HepG2 (cell line): Measurements from ENCODE around the gene SLC13A3. TPM values are rescaled to one million over a fixed set of nuclear protein-coding genes. Genes with fewer than 3 reads are reported as not detected.

ENCODE experiments used
- ARID5B ChIP-seq: IDR thresholded peaks from 2 replicates; pipeline ENCODE4 v1.4.0; 2020; ENCODE audit warnings: mild to moderate bottlenecking, missing genetic modification reagents
- ATF4 ChIP-seq, 2 experiments: fragments of 450-650 bp in 1 of 2; sonication (generic) in 1 of 2; formaldehyde crosslinking; IDR thresholded peaks; 2 replicates each; pipeline versions ENCODE4 v1.5.0 to v1.8.0; 2020 to 2022; ENCODE audit warnings: mild to moderate bottlenecking in 1 of 2, missing genetic modification reagents in 1 of 2
- CEBPB ChIP-seq: IDR thresholded peaks from 2 replicates; pipeline ENCODE4 v1.6.1; 2011; ENCODE audit warnings: low read depth, low read length, improper control_type of control experiment, borderline replicate concordance
- CREM ChIP-seq, 2 experiments: sonication (generic) in 1 of 2; formaldehyde crosslinking in 1 of 2; IDR thresholded peaks; 2 replicates each; pipeline versions ENCODE4 v1.4.0 to v1.6.1; 2016 to 2020; ENCODE audit warnings: antibody characterized with exemption in 1 of 2, mild to moderate bottlenecking in 1 of 2, missing genetic modification reagents in 1 of 2
- FOXO1 ChIP-seq: sonication (generic); formaldehyde crosslinking; IDR thresholded peaks from 2 replicates; pipeline ENCODE4 v1.4.0; 2020; ENCODE audit warnings: missing genetic modification reagents
- GPBP1L1 ChIP-seq: sonication (generic); formaldehyde crosslinking; IDR thresholded peaks from 2 replicates; pipeline ENCODE4 v1.5.0; 2020; ENCODE audit warnings: mild to moderate bottlenecking, missing genetic modification reagents
- KLF15 ChIP-seq: sonication (generic); formaldehyde crosslinking; IDR thresholded peaks from 2 replicates; pipeline ENCODE4 v1.8.1; 2023; ENCODE audit warnings: borderline replicate concordance, mild to moderate bottlenecking, inconsistent platforms, missing genetic modification reagents, mixed read lengths
- MAX ChIP-seq: IDR thresholded peaks from 2 replicates; pipeline ENCODE4 v1.6.1; 2012; ENCODE audit warnings: inconsistent platforms
- MIXL1 ChIP-seq: IDR thresholded peaks from 2 replicates; pipeline ENCODE4 v1.6.1; 2016
- PATZ1 ChIP-seq: sonication (generic); formaldehyde crosslinking; IDR thresholded peaks from 2 replicates; pipeline ENCODE4 v1.4.0; 2020; ENCODE audit warnings: missing genetic modification reagents
- RBM39 ChIP-seq: fragments of 200-400 bp; formaldehyde crosslinking; IDR thresholded peaks from one replicate; pipeline ENCODE4 v1.6.1; 2018; ENCODE audit warnings: antibody characterized with exemption, mild to moderate bottlenecking, low read depth, low read length; ENCODE audit not compliant: poor library complexity, severe bottlenecking
- RXRB ChIP-seq: IDR thresholded peaks from 2 replicates; pipeline ENCODE4 v1.6.1; 2016; ENCODE audit warnings: borderline replicate concordance, missing genetic modification reagents, missing compliant biosample characterization
- SIN3A ChIP-seq: IDR thresholded peaks from 2 replicates; pipeline ENCODE4 v1.6.1; 2011; ENCODE audit warnings: low read depth, mild to moderate bottlenecking, control low read depth, low read length, borderline replicate concordance
- SKIL ChIP-seq: sonication (generic); formaldehyde crosslinking; IDR thresholded peaks from 2 replicates; pipeline ENCODE4 v1.8.0; 2022; ENCODE audit warnings: missing genetic modification reagents, mild to moderate bottlenecking, moderate library complexity, borderline replicate concordance
- ZNF839 ChIP-seq: sonication (generic); formaldehyde crosslinking; IDR thresholded peaks from 2 replicates; pipeline ENCODE4 v1.4.0; 2020; ENCODE audit warnings: missing genetic modification reagents, mild to moderate bottlenecking, borderline replicate concordance
- polyA plus RNA-seq, 8 experiments: library from polyadenylated mRNA; depleted of rRNA in 3 of 8; stranded (reverse) in 7 of 8; unstranded in 1 of 8; fragments of >200 nt; fragmentation: Illumina TruSeq in 4 of 8; extraction: Trizol in 4 of 8; gene quantifications; 2 replicates each; pipeline versions ENCODE4 v1.2.1 to v1.2.3, GENCODE V29; 2011 to 2016; ENCODE audit warnings: low read depth in 4 of 8, missing spikeins in 1 of 8, mixed read lengths in 1 of 8; ENCODE audit not compliant: insufficient read depth in 1 of 8
- total RNA-seq, 5 experiments: library from RNA; depleted of rRNA; stranded (reverse); fragments of >200 nt; fragmentation: Illumina TruSeq; extraction: Trizol; gene quantifications; 2 replicates each; pipeline ENCODE4 v1.2.3, GENCODE V29; 2016; ENCODE audit warnings: low read depth in 1 of 5

The SLC13A3 gene
- total and polyA plus RNA-seq, 2 of the 13 experiments (the other 11 are each of a cell fraction or from before 2014, with no cell fraction given) = 66.5 to 76.0 TPM

GRCh38 chr20:46523108-46523507 lies 128.2 kb downstream of the SLC13A3 start (continued):
- TF ChIP-seq ZNF839 (CRISPR knock-in tag) = no peak
- TF ChIP-seq MAX = 0 out of 2 replicates have a peak, but pooled peaks have one; percentile 19
- no peak for TF ChIP-seq MIXL1 (CRISPR knock-in tag)
- 0 out of 2 replicates have a peak, but pooled peaks have one; percentile 28 for TF ChIP-seq SKIL (CRISPR knock-in tag)
- TF ChIP-seq ATF4 (CRISPR knock-in tag; IDR thresholded peaks at IDR 0.05) = peak in 1 of 2 experiments; percentile 68; a peak in 1 of 4 replicates
- TF ChIP-seq RXRB (CRISPR knock-in tag) = peak; percentile 69
- TF ChIP-seq CEBPB = peak; percentile 41; the same call in 1 of the 2 replicates
- TF ChIP-seq PATZ1 (CRISPR knock-in tag) = peak; percentile 44; the same call in 1 of the 2 replicates
- TF ChIP-seq ARID5B = peak; percentile 85
- TF ChIP-seq GPBP1L1 = no peak
- TF ChIP-seq SIN3A = no peak
- no peak for TF ChIP-seq KLF15 (CRISPR knock-in tag)
- TF ChIP-seq CREM (IDR thresholded peaks at IDR 0.05) = peak; percentile 59
- no peak for TF ChIP-seq CREM (CRISPR knock-in tag; IDR thresholded peaks at IDR 0.05)
- no peak for TF ChIP-seq RBM39
- peak; percentile 66; the same call in 1 of the 2 replicates for TF ChIP-seq FOXO1 (CRISPR knock-in tag)
